Uterus (tissue), 2 donors: ENCODE data around the gene UQCRH.
"Not testable (repeated sequence)": the region's sequence is repeated elsewhere in the genome, so short reads cannot be mapped to it uniquely, and the experiment has no call there.

Source experiments
- POLR2A ChIP-seq, 2 donors: fragments of 450-650 bp; IDR thresholded peaks; one replicate each; pipeline ENCODE4 v1.6.1; 2016; ENCODE audit warnings: antibody characterized with exemption in 2 of 2, mild to moderate bottlenecking in 1 of 2, moderate library complexity in 1 of 2
- TF ChIP-seq, protein P1 (sequence below), 4 experiments: fragments of 200-600 bp in 2 of 4; fragments of 450-650 bp in 2 of 4; sonication (generic) in 2 of 4; IDR thresholded peaks; one replicate each; pipeline ENCODE4 v1.5.1; 2016 to 2019; ENCODE audit warnings: antibody characterized with exemption in 4 of 4, mild to moderate bottlenecking in 2 of 4, moderate library complexity in 1 of 4

GRCh38 chr1:46328182-46328581 lies 24.7 kb downstream of the UQCRH start:
- TF ChIP-seq, protein P1, sequence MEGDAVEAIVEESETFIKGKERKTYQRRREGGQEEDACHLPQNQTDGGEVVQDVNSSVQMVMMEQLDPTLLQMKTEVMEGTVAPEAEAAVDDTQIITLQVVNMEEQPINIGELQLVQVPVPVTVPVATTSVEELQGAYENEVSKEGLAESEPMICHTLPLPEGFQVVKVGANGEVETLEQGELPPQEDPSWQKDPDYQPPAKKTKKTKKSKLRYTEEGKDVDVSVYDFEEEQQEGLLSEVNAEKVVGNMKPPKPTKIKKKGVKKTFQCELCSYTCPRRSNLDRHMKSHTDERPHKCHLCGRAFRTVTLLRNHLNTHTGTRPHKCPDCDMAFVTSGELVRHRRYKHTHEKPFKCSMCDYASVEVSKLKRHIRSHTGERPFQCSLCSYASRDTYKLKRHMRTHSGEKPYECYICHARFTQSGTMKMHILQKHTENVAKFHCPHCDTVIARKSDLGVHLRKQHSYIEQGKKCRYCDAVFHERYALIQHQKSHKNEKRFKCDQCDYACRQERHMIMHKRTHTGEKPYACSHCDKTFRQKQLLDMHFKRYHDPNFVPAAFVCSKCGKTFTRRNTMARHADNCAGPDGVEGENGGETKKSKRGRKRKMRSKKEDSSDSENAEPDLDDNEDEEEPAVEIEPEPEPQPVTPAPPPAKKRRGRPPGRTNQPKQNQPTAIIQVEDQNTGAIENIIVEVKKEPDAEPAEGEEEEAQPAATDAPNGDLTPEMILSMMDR (IDR thresholded peaks at IDR 0.05) = not testable (repeated sequence)
- not testable (repeated sequence) for TF ChIP-seq POLR2A (IDR thresholded peaks at IDR 0.05)
